ENCODE data around the gene CHID1.

The CHID1 gene

DNA sequence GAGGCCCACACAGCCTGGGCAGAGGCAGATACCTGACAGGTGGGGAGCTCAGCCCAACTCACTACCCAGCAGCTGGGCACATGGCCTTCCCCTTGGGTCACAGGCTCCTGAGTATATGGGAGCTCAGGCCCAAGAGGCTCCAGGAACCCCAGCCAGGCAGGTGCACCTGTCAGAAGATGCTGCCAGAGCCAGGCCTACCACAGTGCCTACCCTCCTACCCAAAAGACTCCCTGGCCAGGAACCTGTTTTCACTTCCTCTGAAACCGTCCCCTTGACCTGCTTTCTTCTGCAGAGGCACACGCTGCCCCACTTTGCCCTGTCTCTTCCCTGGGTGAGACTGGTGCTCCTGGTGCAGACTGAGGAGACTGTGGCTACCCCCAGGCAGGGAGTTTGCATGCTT lies 2.9 kb downstream of the CHID1 start:
- DNase-seq, result no peak

DNA sequence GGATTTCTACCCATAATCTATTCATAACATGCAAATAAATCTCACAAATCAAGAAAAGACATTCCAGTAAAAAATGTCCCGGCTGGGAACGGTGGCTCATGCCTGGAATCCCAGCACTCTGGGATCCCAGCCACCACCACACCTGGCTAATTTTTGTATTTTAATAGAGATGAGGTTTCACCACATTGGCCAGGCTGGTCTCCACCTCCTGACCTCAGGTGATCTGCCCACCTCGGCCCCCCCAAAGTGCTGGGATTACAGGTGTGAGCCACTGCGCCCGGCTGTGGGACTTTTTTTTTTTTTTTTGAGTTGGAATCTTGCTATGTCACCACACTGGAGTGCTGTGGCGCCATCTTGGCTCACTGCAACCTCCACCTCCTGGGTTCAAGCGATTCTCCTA lies 4.7 kb downstream of the CHID1 start:
- no peak for DNase-seq

DNA sequence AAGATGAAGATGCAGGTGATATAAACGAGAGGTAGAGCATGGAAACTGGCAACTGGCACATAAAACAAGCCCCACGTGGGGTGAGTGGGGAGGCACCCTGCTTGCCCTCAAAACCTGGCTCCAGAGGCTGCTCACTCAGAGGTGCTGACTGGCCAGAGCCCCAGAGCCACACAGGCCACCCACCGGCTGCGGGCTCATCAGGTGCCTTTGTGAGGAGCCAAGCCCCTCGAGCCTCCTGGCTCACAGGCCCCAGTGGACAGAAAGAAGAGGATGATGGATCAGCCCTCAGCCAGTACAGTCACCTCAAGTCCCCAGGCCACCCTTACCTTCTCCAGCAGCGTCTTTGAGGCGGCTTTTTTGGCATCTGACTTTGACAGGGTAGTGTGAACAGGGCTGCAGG lies 6.2 kb downstream of the CHID1 start:
- no peak for DNase-seq

DNA sequence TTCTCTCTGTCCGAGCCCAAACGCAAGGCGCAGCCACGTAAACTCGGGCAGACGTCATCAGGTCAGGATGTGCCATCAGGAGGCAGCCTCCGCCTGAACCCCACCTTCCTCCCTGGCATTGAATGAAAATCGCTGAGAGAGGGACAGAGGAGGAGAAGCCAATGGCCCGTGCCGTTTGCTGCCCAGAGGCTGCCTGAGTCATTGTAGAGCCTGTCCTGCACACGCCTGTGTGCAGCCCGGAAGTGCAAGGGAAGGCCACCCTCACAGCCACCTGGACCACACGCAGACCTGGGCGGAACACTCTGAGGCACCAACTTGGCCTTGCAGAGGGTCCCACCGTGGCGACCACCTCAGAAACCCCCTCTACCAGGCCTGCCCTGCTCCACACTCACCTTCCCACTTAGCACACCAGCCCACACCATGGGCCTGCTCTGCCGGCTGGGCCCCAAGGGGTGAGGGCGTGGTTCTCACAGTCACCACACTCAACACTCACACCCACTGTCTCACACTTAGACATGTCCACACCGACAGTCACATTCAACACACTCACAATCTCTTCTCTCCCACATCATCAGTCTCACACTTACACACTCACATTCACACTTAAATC lies 9.1 kb downstream of the CHID1 start:
- DNase-seq, result no peak

DNA sequence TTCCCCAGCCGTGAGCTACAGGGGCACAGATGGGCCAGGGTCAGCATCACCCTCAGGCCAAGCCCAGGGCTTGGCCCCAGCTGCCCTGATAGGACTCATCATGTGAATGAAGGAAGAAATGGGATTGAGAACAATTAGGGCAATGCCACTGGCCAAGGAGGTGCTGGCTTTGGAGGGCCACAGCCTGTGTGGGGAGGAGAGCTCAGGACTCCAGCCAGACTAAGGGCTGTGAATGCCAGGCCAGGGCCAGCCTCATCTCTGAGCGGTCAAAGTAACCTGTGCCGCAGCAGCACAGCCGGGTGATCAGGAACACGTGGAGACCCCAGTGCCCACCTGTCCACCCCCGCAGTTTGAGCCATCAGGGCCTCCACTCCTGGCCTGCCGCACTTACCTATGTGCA lies 10.1 kb downstream of the CHID1 start:
- no peak for DNase-seq

DNA sequence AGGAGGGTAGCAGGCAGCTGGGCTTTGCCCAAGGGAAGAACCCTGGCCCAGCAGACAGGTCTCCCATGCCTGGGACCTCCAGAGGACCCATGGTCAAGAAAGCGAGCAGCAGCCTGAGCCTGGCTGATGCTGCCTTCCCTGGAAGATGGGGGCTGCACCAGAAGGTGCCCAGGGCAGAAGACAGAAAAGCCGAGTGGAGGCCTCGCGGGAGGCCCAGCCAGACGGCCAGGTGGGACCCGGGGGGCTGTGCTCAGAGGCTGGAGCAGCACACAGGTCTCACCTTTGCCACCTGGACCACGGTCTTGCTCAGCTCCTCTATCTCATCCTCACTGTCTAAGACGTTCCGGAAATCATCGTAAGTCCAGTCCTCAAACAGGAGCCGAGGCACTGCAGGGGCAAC lies 10.9 kb downstream of the CHID1 start:
- DNase-seq, result no peak

DNA sequence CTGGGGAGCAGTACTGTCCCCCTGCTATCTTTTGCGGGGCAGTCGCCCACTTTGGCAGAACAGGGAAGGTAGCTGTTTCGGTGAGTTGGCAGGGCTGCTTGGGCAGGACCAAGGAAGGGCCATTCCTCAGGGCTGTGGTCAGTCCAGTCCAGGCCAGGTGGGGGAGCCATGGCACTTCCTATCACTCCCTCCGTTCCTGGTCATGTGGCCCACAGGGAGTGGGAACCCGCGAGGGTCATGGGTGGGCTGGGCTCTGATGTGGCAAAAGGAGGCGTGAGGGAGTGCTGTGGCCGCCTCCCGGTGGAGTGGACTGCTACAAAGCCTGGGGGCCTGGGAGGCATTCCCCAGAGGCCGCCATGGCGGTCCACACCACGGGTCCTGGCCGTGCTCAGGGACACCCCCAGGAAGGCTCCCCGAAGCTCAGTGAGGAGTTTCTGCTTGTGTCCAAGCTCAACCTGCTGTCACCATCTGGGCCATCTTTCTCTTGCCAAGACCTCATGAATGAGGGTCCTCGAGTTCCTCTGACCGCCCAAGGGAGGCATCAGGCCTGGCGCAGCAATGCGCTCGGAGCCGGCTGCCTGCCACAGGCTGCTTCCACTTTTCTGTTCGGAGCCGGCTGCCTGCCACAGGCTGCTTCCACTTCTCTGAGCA lies 11.9 kb downstream of the CHID1 start:
- no peak for DNase-seq

DNA sequence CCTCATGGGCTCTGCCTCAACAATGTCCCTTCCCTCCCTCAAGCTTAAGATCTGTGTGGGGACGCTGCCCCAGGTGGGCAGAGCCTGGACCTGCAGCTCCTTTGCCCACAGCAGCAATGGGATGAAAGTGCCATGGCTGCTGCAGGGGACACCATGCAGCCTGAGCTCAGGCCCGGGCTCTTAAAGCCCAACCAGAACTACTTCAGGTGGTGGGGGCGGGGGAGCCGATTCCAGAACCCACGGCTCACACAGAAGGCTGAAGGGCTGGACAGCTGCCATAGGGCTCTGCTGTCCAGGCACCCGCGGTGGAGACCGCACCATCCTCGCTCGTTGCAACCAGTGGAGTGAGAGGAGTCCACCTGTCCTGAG lies 12.5 kb downstream of the CHID1 start:
- no peak for DNase-seq

DNA sequence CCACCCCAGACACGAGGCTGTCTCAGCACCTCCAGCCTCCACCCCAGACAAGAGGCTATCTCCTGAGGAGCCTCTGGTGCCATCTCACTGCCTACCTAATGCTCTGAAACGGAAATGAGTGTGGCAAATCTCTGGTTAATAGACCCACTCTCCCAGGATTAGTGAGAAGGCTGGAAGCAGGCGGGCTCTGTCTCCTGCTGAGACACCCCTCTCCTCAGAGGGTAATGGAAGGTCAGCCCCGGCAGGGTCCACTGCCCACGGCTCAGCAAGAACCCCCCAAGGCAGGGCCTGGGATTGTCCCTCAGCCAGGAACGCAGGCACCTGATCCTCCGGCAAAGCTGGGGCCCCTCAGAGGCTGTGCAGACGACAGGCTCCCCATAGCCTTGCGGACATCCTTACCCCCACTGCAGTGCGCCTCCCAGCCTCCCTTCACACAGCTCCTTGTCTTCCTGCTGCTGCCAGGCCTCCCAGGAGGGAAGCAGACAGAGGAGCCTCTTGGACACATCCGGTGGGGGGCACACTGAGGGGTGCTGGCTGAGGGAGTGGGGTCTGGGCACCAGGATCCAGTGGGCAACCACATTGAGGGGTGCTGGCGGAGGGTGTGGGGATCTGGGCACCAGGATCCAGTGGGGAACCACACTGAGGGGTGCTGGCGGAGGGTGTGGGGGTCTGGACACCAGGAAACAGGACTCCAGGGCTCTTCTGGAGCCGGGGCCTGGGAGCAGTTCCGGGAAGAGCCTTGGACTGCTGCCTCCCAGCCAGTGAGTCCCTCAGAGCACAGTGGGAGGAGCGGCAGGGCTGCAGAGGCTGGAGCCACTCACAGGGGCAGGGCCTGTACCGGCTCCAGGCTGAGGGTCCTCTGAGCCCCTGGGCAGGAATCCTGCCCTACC lies 13.1 kb downstream of the CHID1 start:
- no peak for DNase-seq

DNA sequence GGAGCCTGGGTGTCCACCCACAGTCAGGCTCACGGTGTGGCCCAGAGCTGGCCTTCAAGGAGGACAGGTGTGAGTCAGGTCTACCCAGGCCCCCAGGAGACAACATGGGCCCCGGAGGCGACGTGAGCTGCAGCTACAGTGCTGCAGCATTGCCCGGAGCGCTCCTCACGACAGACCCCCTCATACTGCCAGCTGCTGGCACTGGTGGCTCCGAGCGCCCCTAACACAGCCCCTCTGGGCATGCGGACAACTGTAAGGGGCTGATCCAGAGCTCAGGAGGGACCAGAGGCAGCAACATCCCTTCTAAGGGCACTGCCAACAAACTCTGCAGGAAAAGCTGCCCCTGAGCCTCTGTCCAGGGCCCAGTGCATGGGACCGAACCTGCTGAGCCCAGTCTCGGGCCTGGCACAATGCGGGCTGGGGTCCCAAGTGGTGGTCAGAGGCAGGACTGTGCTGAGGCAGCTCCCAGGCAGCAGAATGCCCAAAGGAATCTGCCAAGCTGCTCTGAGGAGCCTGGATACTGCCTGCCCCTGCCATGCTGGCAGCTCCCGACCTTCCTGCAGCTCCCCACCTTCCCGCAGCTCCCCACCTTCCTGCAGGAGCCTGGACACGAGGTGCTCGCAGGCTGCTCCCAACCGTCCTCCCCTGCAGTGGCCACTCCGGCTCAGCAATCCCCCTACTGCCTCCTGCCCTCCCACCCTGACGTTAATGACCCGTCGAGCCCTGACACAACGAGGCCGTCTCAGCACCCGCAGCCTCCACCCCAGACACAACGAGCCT lies 15.1 kb downstream of the CHID1 start:
- DNase-seq, result no peak

DNA sequence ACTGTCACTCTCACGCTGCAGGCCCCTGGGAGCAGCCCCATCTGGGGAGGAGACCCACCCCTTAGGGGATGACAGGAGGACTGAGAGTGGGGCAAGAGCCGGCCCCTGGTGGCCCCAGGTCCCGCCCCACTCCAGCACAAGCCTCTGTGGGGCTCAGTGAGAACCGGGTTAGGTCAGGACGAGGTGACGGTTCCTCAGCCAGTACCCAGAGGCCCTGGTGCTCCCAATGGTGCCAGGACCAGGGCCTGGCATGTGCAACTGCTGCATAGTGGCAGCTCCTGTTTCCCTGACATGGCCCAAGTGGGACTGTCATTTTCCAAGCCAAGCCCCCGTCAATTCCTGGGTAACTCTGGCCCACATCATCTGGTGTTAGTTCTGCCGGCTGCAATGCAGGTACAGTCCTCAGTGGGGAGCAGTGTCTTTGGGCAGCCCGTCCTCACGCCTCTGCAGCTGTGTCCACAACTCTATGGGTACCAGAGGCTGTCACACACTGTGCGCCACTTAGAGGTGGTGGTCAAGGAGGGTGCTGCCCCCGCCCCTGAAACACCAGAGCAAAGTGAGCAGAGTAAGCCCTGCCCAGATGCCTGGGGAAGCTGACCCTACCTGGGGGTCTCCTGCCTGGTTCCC lies 15.9 kb downstream of the CHID1 start:
- no peak for DNase-seq

DNA sequence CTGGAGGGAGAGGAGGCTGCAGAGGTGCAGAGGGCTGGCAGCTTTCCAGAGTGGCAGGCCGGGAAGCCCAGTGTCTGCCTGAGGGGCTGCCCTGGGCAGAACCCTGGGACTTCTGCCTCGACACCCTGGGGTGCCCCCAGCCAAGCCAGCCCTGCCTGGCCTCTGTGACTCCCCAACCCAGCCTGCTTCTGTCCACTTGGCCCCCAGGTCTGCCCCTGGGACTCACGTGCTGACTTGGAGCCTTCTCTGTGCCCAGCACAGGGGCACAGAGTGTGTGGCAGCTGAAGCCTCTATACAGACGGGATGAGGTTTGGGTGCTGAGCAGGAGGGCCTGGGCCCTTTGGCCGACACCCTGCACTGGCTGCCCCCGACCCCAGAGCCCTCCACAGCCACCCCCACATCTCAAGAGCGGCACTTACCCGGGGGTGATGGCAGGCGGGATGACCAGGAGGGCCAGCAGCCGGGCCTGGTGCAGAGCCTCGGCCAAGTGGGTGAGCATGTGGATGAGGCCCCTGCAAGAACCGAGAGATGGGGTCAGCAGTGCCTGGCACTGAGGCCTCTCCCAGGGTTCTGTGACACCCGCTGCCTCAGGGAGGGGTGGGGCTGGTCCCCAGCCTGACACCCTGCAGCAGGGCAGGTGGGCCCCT lies 17.5 kb downstream of the CHID1 start:
- no peak for DNase-seq

DNA sequence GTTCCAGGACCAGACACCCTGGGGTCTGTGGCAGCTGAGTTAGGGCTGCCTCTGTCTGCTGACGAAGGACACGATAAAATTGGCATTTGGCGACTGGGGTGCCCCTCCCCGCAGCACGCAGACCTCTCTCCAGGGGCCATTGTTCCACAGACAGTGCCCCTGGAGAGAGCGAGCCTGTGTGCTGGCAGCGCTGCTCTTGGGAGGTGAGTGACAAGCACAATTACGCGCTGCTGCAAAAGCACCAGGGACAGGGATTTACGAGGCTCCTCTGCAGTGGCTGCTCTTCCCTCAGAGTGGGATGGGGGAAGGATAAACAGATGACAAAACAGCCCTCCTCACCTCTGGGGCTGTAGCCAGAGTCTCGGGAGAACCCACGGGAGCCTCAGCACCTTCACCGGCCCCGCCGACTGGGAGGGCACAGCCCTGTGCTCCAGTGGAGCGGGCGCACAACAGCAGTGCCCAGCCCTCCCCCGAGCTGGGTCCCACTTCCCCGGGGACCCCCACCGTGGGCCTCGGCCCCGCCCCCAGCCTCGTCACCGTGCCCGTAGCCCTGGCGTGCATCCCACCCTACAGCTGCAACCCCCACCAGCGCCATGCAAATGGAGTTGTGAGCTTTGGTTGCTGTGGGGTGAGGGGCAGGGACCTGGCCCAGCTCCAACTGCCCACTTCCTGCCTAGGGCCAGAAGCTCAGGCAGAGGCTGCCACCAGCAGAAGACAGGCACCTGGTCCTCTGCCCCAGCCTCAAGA lies 19.6 kb downstream of the CHID1 start:
- DNase-seq, result no peak

DNA sequence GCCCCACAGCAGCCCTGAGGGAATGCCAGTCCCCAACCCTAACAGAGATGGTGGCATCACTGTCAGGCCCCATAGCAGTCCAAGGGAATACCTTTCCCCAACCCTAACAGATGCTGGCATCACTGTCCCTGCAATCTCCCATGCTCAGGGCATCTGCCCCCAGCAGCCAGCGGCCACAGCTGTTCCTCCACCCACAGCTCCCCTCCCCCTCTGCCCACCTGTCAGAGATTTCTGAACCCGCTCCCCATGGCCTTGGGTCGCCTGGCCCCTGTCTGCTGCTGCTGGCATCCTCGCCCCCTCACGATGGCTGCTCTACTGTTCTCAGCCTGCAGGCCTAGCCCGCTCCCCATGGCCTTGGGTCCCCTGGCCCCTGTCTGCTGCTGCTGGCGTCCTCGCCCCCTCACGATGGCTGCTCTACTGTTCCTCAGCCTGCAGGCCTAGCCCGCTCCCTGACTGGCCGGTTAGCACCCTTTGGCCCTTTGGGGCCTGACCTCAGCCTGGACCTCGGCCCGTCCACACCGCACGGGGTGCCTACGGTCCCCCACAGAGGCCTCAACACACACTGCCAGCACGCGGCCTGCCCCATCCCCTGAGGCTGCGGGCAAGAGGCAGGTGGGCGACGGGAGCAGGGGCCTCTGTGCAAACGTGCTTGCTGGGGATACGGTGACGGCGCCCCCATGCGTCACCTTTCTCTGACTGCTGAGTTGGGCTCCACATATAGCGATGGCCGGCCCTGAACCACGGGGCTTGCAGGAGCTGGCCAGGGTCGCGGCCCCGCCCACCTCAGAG lies 20.7 kb downstream of the CHID1 start:
- no peak for DNase-seq

DNA sequence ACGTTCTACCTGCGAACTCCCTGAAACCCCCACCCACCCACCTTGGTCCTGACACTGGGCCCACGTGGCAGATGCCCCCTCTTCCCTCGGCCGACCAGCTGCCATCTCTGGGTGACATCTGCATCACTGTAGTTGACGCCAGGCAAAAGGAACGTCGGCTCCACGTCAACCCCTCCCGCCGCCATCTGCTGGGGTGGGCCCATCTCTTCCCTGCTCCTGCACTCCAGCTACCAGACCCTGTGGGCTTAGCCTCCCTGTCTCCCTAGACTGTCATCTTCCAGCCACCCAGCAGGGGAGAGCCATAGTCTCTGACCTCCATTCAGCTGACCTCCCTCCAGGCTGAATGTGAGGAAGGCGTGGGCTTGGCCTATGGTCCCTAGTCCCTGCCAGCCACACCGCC lies 21.4 kb downstream of the CHID1 start:
- DNase-seq, result no peak

DNA sequence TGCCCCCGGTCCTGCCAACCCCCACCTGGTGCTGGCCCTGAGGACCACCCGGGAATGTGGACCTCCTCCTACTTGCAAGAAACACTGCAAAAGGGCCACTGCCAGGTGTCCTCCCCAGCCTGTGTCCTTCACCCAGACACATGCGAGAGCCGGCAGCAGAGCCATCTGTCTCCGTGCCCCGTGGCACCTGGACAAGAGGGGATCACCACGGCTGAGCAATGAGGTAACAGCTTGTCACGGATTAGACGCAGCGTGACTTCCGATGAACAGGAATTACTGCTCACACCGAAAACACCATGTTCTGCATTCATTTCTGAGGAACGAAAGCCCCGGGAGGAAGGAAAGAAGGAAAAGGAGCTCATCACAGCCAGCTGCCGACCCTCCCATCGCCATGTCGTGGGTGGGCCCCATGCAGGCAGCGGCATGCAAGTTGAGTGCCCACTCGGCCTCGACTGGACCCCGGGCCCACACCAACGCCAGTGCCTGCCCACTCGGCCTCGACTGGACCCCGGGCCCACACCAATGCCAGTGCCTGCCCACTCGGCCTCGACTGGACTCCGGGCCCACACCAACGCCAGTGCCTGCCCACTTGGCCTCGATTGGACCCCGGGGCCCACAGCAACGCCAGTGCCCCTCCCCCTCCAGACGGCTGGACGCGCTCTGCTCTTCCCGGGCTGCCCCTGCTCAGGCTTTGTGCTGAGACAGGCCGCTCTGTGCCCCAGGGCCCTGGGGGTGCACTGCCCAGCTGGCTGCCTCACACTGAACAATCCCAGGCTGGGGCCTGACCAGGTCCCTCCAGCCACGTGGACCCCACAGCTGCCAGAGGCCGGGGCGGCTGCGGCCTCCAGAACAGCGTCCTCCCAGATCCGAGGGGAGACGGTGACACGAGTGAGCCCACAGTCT lies 22.0 kb downstream of the CHID1 start:
- no peak for DNase-seq

DNA sequence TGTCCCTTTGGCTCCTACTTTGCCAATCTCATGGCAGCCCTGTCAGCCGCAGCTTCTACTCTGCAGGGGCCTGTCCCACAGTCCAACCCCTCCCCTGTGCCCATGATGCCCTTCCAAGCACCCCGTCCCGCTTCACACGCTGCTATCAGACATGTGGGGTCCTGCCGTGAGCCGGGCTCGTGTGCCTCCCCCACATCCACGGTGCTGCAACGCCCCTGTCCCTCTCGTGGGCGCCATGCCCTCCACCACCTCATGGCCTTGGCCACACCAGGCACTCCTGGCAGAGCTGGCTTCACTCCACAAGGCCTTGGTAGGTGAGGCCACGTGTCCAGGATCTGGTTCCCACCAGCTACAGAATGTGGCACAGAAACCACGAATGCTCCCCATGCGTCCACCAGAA lies 23.0 kb downstream of the CHID1 start:
- no peak for DNase-seq

DNA sequence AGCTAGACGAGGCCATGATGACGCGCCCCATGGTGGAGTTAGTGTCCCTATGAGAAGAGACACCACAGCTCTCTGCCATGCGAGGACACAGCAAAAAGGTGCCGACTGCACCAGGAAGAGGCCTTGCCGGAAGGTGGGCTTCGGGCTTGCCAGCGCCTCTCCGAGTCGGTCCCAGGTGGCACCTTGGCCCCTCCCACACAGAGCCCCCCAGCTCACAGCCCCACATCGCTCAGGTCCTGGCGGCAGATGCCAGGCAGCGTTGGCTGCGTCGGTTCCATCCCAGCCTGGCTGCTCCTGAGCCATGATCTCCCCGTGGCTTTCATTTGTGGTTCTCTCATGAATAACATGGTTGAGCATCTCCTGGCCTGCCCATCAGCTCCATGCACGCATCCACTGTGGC lies 24.0 kb downstream of the CHID1 start:
- no peak for DNase-seq

DNA sequence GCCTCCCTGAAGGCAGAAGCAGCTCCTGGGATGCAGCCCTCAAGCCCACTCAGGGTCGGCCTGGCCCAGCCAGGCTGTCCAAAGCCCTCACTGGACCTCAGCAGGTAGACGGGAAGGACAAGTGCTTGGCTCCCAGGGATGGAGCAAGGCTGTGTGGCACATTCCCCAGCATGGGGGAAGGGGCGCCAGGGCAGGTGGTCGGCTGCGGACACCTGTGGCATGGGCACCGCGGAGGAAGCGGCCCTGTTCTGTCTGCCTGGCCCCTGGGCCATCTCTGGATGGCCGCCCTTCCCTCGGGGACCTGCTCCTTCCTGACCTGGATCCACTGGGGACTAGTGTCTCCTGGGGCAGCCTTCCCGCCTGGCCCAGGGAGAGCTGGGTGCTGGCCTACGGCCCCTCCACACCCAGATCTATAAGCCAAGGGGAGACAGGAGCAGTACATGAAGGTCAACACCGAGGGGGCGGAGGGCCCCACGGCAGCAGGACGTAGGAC lies 26.0 kb downstream of the CHID1 start:
- no peak for DNase-seq

DNA sequence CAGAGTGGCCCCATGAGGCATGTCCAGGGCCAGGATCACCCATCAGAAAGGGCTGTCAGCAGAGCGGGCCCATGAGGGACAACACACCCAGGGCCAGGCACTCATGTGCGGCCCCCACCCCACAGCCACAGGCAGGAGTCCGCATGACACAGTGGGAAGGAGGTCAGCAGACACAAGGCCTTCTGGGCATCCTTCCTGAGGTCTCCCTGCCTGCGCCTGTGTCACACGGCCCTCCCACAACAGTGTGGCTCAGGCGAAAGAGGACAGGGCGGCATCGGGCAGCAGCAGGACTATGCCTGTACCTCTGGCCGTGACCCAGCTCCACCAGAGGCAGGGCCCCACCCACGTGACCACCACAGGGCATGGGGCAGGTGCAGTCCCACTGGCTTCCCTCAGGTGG lies 27.1 kb downstream of the CHID1 start:
- no peak for DNase-seq
